Measurements from ENCODE around the gene ZNF296. TPM values are rescaled to one million over a fixed set of nuclear protein-coding genes. Genes with fewer than 3 reads are reported as not detected.
A peak's percentile ranks its signal among the peaks of the same experiment; 100 is the strongest.

Gene ZNF296
- total RNA-seq, 1 donor from 2014 or later, result not detected

- peaks cover 31 to 38% (median 31%) of the 10 kb centered on the region in 3 donors for H3K4me1 ChIP-seq (ENCODE audit: control insufficient read depth in 3 of 3, insufficient read depth in 3 of 3, low read length in 3 of 3)
- no peaks in the 10 kb centered on the region for H3K27me3 ChIP-seq (ENCODE audit: control insufficient read depth in 3 of 3, insufficient read depth in 3 of 3, low read length in 3 of 3)
- peak overlapping the region in 1 of 3 donors; percentile 57 for H3K9ac ChIP-seq (ENCODE audit: low read depth in 1 of 3, low read length in 3 of 3)
- H3K27ac ChIP-seq (ENCODE audit: low read depth, low read length), result peak overlapping the region; percentile 0
- peaks cover 7 to 15% (median 8%) of the 10 kb centered on the region in 3 donors for H3K36me3 ChIP-seq (ENCODE audit: control insufficient read depth in 3 of 3, insufficient read depth in 3 of 3, low read length in 3 of 3)
- peak overlapping the region in 1 of 3 donors; percentile 78 for H3K4me3 ChIP-seq (ENCODE audit: low read length in 3 of 3)
- H3K9me3 ChIP-seq (ENCODE audit: control insufficient read depth in 3 of 3, low read length in 3 of 3), result no peaks in the 10 kb centered on the region
These were observed 14.3 kb upstream of the ZNF296 start for GRCh38 chr19:45090606-45091005.

- Histone ChIP-seq H3K4me3 (ENCODE audit: low read length in 3 of 3) (no peak overlapping the region), H3K36me3 (ENCODE audit: control insufficient read depth in 3 of 3, insufficient read depth in 3 of 3, low read length in 3 of 3) (peaks cover 10 to 21% (median 11%) of the 10 kb centered on the region in 3 donors), H3K27me3 (ENCODE audit: control insufficient read depth in 3 of 3, insufficient read depth in 3 of 3, low read length in 3 of 3) (no peaks in the 10 kb centered on the region), H3K9me3 (ENCODE audit: control insufficient read depth in 3 of 3, low read length in 3 of 3) (no peaks in the 10 kb centered on the region), H3K4me1 (ENCODE audit: control insufficient read depth in 3 of 3, insufficient read depth in 3 of 3, low read length in 3 of 3) (peaks cover 26 to 34% (median 26%) of the 10 kb centered on the region in 3 donors), H3K9ac (ENCODE audit: low read depth in 1 of 3, low read length in 3 of 3) (no peak overlapping the region), H3K27ac (ENCODE audit: low read depth, low read length) (no peak overlapping the region)
These were observed 13.8 kb upstream of the ZNF296 start for GRCh38 chr19:45090034-45090433.

GRCh38 chr19:45087531-45087930 lies 11.3 kb upstream of the ZNF296 start:
- H3K4me3 ChIP-seq (ENCODE audit: low read length in 3 of 3), result no peak overlapping the region
- no peak overlapping the region for H3K27ac ChIP-seq (ENCODE audit: low read depth, low read length)
- no peak overlapping the region for H3K9ac ChIP-seq (ENCODE audit: low read depth in 1 of 3, low read length in 3 of 3)
- H3K36me3 ChIP-seq (ENCODE audit: control insufficient read depth in 3 of 3, insufficient read depth in 3 of 3, low read length in 3 of 3), result peaks cover 12 to 21% (median 14%) of the 10 kb centered on the region in 3 donors
- no peaks in the 10 kb centered on the region for H3K9me3 ChIP-seq (ENCODE audit: control insufficient read depth in 3 of 3, low read length in 3 of 3)
- peaks cover 10 to 17% (median 11%) of the 10 kb centered on the region in 3 donors for H3K4me1 ChIP-seq (ENCODE audit: control insufficient read depth in 3 of 3, insufficient read depth in 3 of 3, low read length in 3 of 3)
- no peaks in the 10 kb centered on the region for H3K27me3 ChIP-seq (ENCODE audit: control insufficient read depth in 3 of 3, insufficient read depth in 3 of 3, low read length in 3 of 3)

GRCh38 chr19:45086480-45086879 lies 10.2 kb upstream of the ZNF296 start:
- Histone ChIP-seq H3K27me3 (ENCODE audit: control insufficient read depth in 3 of 3, insufficient read depth in 3 of 3, low read length in 3 of 3) (no peaks in the 10 kb centered on the region), H3K36me3 (ENCODE audit: control insufficient read depth in 3 of 3, insufficient read depth in 3 of 3, low read length in 3 of 3) (peaks cover 20 to 32% (median 22%) of the 10 kb centered on the region in 3 donors), H3K9me3 (ENCODE audit: control insufficient read depth in 3 of 3, low read length in 3 of 3) (no peaks in the 10 kb centered on the region), H3K4me1 (ENCODE audit: control insufficient read depth in 3 of 3, insufficient read depth in 3 of 3, low read length in 3 of 3) (peaks cover 8 to 16% (median 8%) of the 10 kb centered on the region in 3 donors), H3K4me3 (ENCODE audit: low read length in 3 of 3) (no peak overlapping the region), H3K9ac (ENCODE audit: low read depth in 1 of 3, low read length in 3 of 3) (no peak overlapping the region), H3K27ac (ENCODE audit: low read depth, low read length) (no peak overlapping the region)

GRCh38 chr19:45082170-45082569 lies 5.9 kb upstream of the ZNF296 start:
- H3K27ac ChIP-seq (ENCODE audit: low read depth, low read length), result no peak overlapping the region
- no peaks in the 10 kb centered on the region for H3K9me3 ChIP-seq (ENCODE audit: control insufficient read depth in 3 of 3, low read length in 3 of 3)
- peaks cover 12 to 26% (median 16%) of the 10 kb centered on the region in 3 donors for H3K4me1 ChIP-seq (ENCODE audit: control insufficient read depth in 3 of 3, insufficient read depth in 3 of 3, low read length in 3 of 3)
- no peak overlapping the region for H3K9ac ChIP-seq (ENCODE audit: low read depth in 1 of 3, low read length in 3 of 3)
- H3K36me3 ChIP-seq (ENCODE audit: control insufficient read depth in 3 of 3, insufficient read depth in 3 of 3, low read length in 3 of 3), result peaks cover 14 to 23% (median 17%) of the 10 kb centered on the region in 3 donors
- no peak overlapping the region for H3K4me3 ChIP-seq (ENCODE audit: low read length in 3 of 3)
- no peaks in the 10 kb centered on the region for H3K27me3 ChIP-seq (ENCODE audit: control insufficient read depth in 3 of 3, insufficient read depth in 3 of 3, low read length in 3 of 3)

GRCh38 chr19:45079911-45080370 lies 3.7 kb upstream of the ZNF296 start:
- Histone ChIP-seq H3K36me3 (ENCODE audit: control insufficient read depth in 3 of 3, insufficient read depth in 3 of 3, low read length in 3 of 3) (peaks cover 11 to 13% (median 11%) of the 10 kb centered on the region in 3 donors), H3K9me3 (ENCODE audit: control insufficient read depth in 3 of 3, low read length in 3 of 3) (no peaks in the 10 kb centered on the region), H3K4me1 (ENCODE audit: control insufficient read depth in 3 of 3, insufficient read depth in 3 of 3, low read length in 3 of 3) (peaks cover 22 to 39% (median 23%) of the 10 kb centered on the region in 3 donors), H3K27ac (ENCODE audit: low read depth, low read length) (peak overlapping the region; percentile 84), H3K4me3 (ENCODE audit: low read length in 3 of 3) (peak overlapping the region; percentile 93 to 99 (median 96)), H3K27me3 (ENCODE audit: control insufficient read depth in 3 of 3, insufficient read depth in 3 of 3, low read length in 3 of 3) (no peaks in the 10 kb centered on the region), H3K9ac (ENCODE audit: low read depth in 1 of 3, low read length in 3 of 3) (peak overlapping the region; percentile 98 to 99 (median 99))

- Histone ChIP-seq H3K27ac (ENCODE audit: low read depth, low read length) (peak within 1 kb of the TSS; percentile 84), H3K9ac (ENCODE audit: low read depth in 1 of 3, low read length in 3 of 3) (peak within 1 kb of the TSS; percentile 98 to 99 (median 99)), H3K4me3 (ENCODE audit: low read length in 3 of 3) (peak within 1 kb of the TSS; percentile 93 to 99 (median 96)), H3K4me1 (ENCODE audit: control insufficient read depth in 3 of 3, insufficient read depth in 3 of 3, low read length in 3 of 3) (peaks cover 22 to 39% (median 23%) of the 10 kb centered on the region in 3 donors), H3K36me3 (ENCODE audit: control insufficient read depth in 3 of 3, insufficient read depth in 3 of 3, low read length in 3 of 3) (peaks cover 11 to 13% (median 11%) of the 10 kb centered on the region in 3 donors), H3K27me3 (ENCODE audit: control insufficient read depth in 3 of 3, insufficient read depth in 3 of 3, low read length in 3 of 3) (no peaks in the 10 kb centered on the region), H3K9me3 (ENCODE audit: control insufficient read depth in 3 of 3, low read length in 3 of 3) (no peaks in the 10 kb centered on the region)
These were observed 3.0 kb upstream of the ZNF296 start, which contains the start of gene GEMIN7 for GRCh38 chr19:45079063-45079910. Gene GEMIN7, plus strand, starts transcription at chr19:45079260. Its CDS starts 10,855 bp downstream, at chr19:45090115.

- Histone ChIP-seq H3K27me3 (ENCODE audit: control insufficient read depth in 3 of 3, insufficient read depth in 3 of 3, low read length in 3 of 3) (no peaks in the 10 kb centered on the region), H3K27ac (ENCODE audit: low read depth, low read length) (no peak overlapping the region), H3K9me3 (ENCODE audit: control insufficient read depth in 3 of 3, low read length in 3 of 3) (no peaks in the 10 kb centered on the region), H3K9ac (ENCODE audit: low read depth in 1 of 3, low read length in 3 of 3) (peak overlapping the region; percentile 98 to 99 (median 99)), H3K4me3 (ENCODE audit: low read length in 3 of 3) (peak overlapping the region; percentile 79 to 99 (median 93)), H3K36me3 (ENCODE audit: control insufficient read depth in 3 of 3, insufficient read depth in 3 of 3, low read length in 3 of 3) (peaks cover 11 to 13% (median 11%) of the 10 kb centered on the region in 3 donors), H3K4me1 (ENCODE audit: control insufficient read depth in 3 of 3, insufficient read depth in 3 of 3, low read length in 3 of 3) (peaks cover 22 to 39% (median 23%) of the 10 kb centered on the region in 3 donors)
These were observed 2.2 kb upstream of the ZNF296 start for GRCh38 chr19:45078390-45079062.

- peak overlapping the region in 2 of 3 donors; percentile 42 to 72 for H3K9ac ChIP-seq (ENCODE audit: low read depth in 1 of 3, low read length in 3 of 3)
- peaks cover 22 to 39% (median 23%) of the 10 kb centered on the region in 3 donors for H3K4me1 ChIP-seq (ENCODE audit: control insufficient read depth in 3 of 3, insufficient read depth in 3 of 3, low read length in 3 of 3)
- peaks cover 4 to 9% (median 5%) of the 10 kb centered on the region in 3 donors for H3K36me3 ChIP-seq (ENCODE audit: control insufficient read depth in 3 of 3, insufficient read depth in 3 of 3, low read length in 3 of 3)
- H3K27ac ChIP-seq (ENCODE audit: low read depth, low read length), result peak overlapping the region; percentile 22
- no peaks in the 10 kb centered on the region for H3K27me3 ChIP-seq (ENCODE audit: control insufficient read depth in 3 of 3, insufficient read depth in 3 of 3, low read length in 3 of 3)
- no peaks in the 10 kb centered on the region for H3K9me3 ChIP-seq (ENCODE audit: control insufficient read depth in 3 of 3, low read length in 3 of 3)
- H3K4me3 ChIP-seq (ENCODE audit: low read length in 3 of 3), result peak overlapping the region; percentile 38 to 66 (median 65)
These were observed 813 bp upstream of the ZNF296 start for GRCh38 chr19:45076851-45077730.
